HG03108 (cell line): ENCODE measurements around the gene SMIM5.

Experiments used
- ATAC-seq: cut with Tn5 transposase; IDR thresholded peaks from one replicate; pipeline ENCODE4 v1.9.1; 2021; ENCODE audit warnings: moderate library complexity; ENCODE audit not compliant: unreplicated experiment

Gene SMIM5

GRCh38 chr17:75602644-75603043 lies 30.6 kb upstream of the SMIM5 start:
- ATAC-seq: no peak

- ATAC-seq: no peak
Observed at GRCh38 chr17:75603123-75603522, 30.1 kb upstream of the SMIM5 start.

- ATAC-seq: no peak
Observed at GRCh38 chr17:75604034-75604695, 29.1 kb upstream of the SMIM5 start.

- no peak for ATAC-seq
Observed at GRCh38 chr17:75605790-75606189, 27.4 kb upstream of the SMIM5 start.

- no peak for ATAC-seq
Observed at GRCh38 chr17:75607086-75607485, 26.1 kb upstream of the SMIM5 start.

GRCh38 chr17:75610103-75610984 lies 22.9 kb upstream of the SMIM5 start:
- ATAC-seq: no peak

GRCh38 chr17:75611851-75612429 lies 21.3 kb upstream of the SMIM5 start:
- no peak for ATAC-seq

- ATAC-seq: no peak
Observed at GRCh38 chr17:75612906-75613626, 20.2 kb upstream of the SMIM5 start.

GRCh38 chr17:75614006-75614405 lies 19.2 kb upstream of the SMIM5 start:
- ATAC-seq: no peak

GRCh38 chr17:75614556-75615270 lies 18.5 kb upstream of the SMIM5 start:
- ATAC-seq: no peak

GRCh38 chr17:75615301-75615700 lies 17.9 kb upstream of the SMIM5 start:
- no peak for ATAC-seq

GRCh38 chr17:75616521-75617122 lies 16.6 kb upstream of the SMIM5 start:
- no peak for ATAC-seq

GRCh38 chr17:75617218-75617617 lies 16.0 kb upstream of the SMIM5 start:
- ATAC-seq: no peak

GRCh38 chr17:75617675-75618074 lies 15.6 kb upstream of the SMIM5 start:
- ATAC-seq: no peak

GRCh38 chr17:75619506-75620431 lies 13.5 kb upstream of the SMIM5 start:
- no peak for ATAC-seq

- ATAC-seq: no peak
Observed at GRCh38 chr17:75621489-75621888, 11.7 kb upstream of the SMIM5 start.

GRCh38 chr17:75622076-75622475 lies 11.2 kb upstream of the SMIM5 start:
- ATAC-seq: no peak

GRCh38 chr17:75622771-75623273 lies 10.4 kb upstream of the SMIM5 start:
- ATAC-seq: no peak

- ATAC-seq: no peak
Observed at GRCh38 chr17:75623386-75623785, 9.8 kb upstream of the SMIM5 start.
